MM.1S (cell line): ENCODE data around the gene DNAJC15.

Experiments used
- DNase-seq: peaks from one replicate; pipeline ENCODE4 v3.0.0-alpha.2; 2015
- H2AFZ ChIP-seq: fragments of 300-600 bp; sonication (generic); 2 replicates; pipeline ENCODE4 v1.6.0; 2016; ENCODE audit warnings: antibody characterized with exemption, low read length
- H3F3A ChIP-seq: fragments of 300-600 bp; sonication (generic); 2 replicates; pipeline ENCODE4 v1.6.1; 2016; ENCODE audit warnings: mild to moderate bottlenecking, antibody characterized with exemption, low read length, moderate library complexity, mixed read lengths; ENCODE audit not compliant: insufficient read depth
- H3K27ac ChIP-seq: fragments of 300-600 bp; sonication (generic); 2 replicates; pipeline ENCODE4 v1.5.1; 2016; ENCODE audit warnings: mild to moderate bottlenecking, low read length
- H3K27me3 ChIP-seq: fragments of 300-600 bp; sonication (generic); replicated peaks from 2 replicates; pipeline ENCODE4 v1.6.0; 2016; ENCODE audit warnings: low read length; ENCODE audit not compliant: insufficient read depth
- H3K36me3 ChIP-seq: fragments of 300-600 bp; sonication (generic); replicated peaks from 2 replicates; pipeline ENCODE4 v1.6.1; 2016; ENCODE audit warnings: mild to moderate bottlenecking, low read length, mixed read lengths; ENCODE audit not compliant: insufficient read depth
- H3K4me1 ChIP-seq: fragments of 300-600 bp; sonication (generic); 2 replicates; pipeline ENCODE4 v1.6.1; 2016; ENCODE audit warnings: low read length, mixed read lengths
- H3K4me2 ChIP-seq: fragments of 300-600 bp; sonication (generic); 2 replicates; pipeline ENCODE4 v1.6.0; 2016; ENCODE audit warnings: low read depth, low read length
- H3K4me3 ChIP-seq: fragments of 300-600 bp; sonication (generic); 2 replicates; pipeline ENCODE4 v1.5.1; 2016; ENCODE audit warnings: low read length, mixed read lengths
- H3K79me2 ChIP-seq: fragments of 300-600 bp; sonication (generic); 2 replicates; pipeline ENCODE4 v1.6.1; 2016; ENCODE audit warnings: mixed run types, low read length, mixed read lengths
- H3K9ac ChIP-seq: fragments of 300-600 bp; sonication (generic); 2 replicates; pipeline ENCODE4 v1.6.1; 2016; ENCODE audit warnings: low read length, mixed read lengths
- H3K9me2 ChIP-seq: fragments of 300-600 bp; sonication (generic); replicated peaks from 2 replicates; pipeline ENCODE4 v1.6.1; 2016; ENCODE audit warnings: mild to moderate bottlenecking, low read length, mixed read lengths; ENCODE audit not compliant: insufficient read depth
- H3K9me3 ChIP-seq: fragments of 300-600 bp; sonication (generic); replicated peaks from 2 replicates; pipeline ENCODE4 v1.6.1; 2016; ENCODE audit warnings: mild to moderate bottlenecking, low read length, mixed read lengths; ENCODE audit not compliant: insufficient read depth
- H4K20me1 ChIP-seq: fragments of 300-600 bp; sonication (generic); 2 replicates; pipeline ENCODE4 v1.6.1; 2016; ENCODE audit warnings: mild to moderate bottlenecking, low read length, moderate library complexity, mixed read lengths; ENCODE audit not compliant: insufficient read depth
- CTCF ChIP-seq: fragments of 300-600 bp; sonication (generic); IDR thresholded peaks from 2 replicates; pipeline ENCODE4 v1.5.1; 2016; ENCODE audit warnings: antibody characterized with exemption, low read length, mixed read lengths
- EZH2 ChIP-seq: fragments of 300-600 bp; sonication (generic); optimal IDR thresholded peaks from 2 replicates; pipeline ENCODE3; 2017; ENCODE audit warnings: low read depth, mild to moderate bottlenecking, antibody characterized with exemption, low read length, mixed read lengths
- EZH2phosphoT487 ChIP-seq: fragments of 300-600 bp; sonication (generic); IDR thresholded peaks from 2 replicates; pipeline ENCODE4 v1.6.1; 2018; ENCODE audit warnings: antibody characterized with exemption, low read length

DNAJC15 gene

GRCh38 chr13:43023289-43023963 lies at the start of gene DNAJC15:
DNAJC15 (plus strand) TSS chr13:43023586; CDS start chr13:43023627, 41 bp downstream.
- Histone ChIP-seq H3K79me2 (peaks cover 44% of the 10 kb centered on the region), H3K4me3 (peak within 1 kb of the TSS; percentile 79), H3K27ac (peak within 1 kb of the TSS; percentile 72), H4K20me1 (no peaks in the 10 kb centered on the region), H3F3A (0 out of 2 replicates have a peak, but pooled peaks cover 4% of the 10 kb centered on the region), H3K9me3 (no peaks in the 10 kb centered on the region), H3K9ac (peak within 1 kb of the TSS; percentile 73), H3K36me3 (no peaks in the 10 kb centered on the region), H2AFZ (peak within 1 kb of the TSS; percentile 91), H3K27me3 (no peaks in the 10 kb centered on the region), H3K4me2 (peak within 1 kb of the TSS; percentile 70), H3K9me2 (no peaks in the 10 kb centered on the region), H3K4me1 (no peaks in the 10 kb centered on the region)
- TF ChIP-seq CTCF = no peak
- no peak for TF ChIP-seq EZH2
- no peak for TF ChIP-seq EZH2phosphoT487
- peak; percentile 72 for DNase-seq

DNA sequence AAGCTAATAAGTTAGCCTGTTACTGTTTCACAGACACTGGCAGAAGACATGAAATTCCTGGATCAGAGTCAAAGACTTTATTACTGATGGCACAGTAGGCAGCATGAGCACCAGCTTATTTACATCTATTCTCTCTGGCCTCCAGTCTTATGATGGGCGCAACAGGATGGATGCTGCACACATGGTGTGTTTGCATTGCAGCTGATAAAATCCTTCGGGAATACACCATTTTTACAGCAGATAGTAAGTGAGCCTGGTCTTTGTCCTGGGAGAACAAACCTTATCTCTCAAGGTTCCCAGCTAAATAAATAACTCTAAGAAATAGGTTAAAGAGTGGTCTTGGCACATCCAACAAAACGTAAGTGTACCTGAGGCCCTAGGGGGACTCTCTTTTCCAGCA lies 47.3 kb upstream of the DNAJC15 start:
- no peaks in the 10 kb centered on the region for H4K20me1 ChIP-seq
- H3K9me2 ChIP-seq = no peaks in the 10 kb centered on the region
- no peaks in the 10 kb centered on the region for H3K79me2 ChIP-seq
- no peak overlapping the region for H3K9ac ChIP-seq
- no peak for TF ChIP-seq EZH2phosphoT487
- no peak for TF ChIP-seq EZH2
- TF ChIP-seq CTCF = no peak
- no peaks in the 10 kb centered on the region for H3F3A ChIP-seq
- no peak overlapping the region for H3K4me2 ChIP-seq
- H3K36me3 ChIP-seq = no peaks in the 10 kb centered on the region
- no peak overlapping the region for H3K27ac ChIP-seq
- DNase-seq = no peak
- H3K4me1 ChIP-seq = no peaks in the 10 kb centered on the region
- H3K27me3 ChIP-seq = no peaks in the 10 kb centered on the region
- no peak overlapping the region for H2AFZ ChIP-seq
- H3K9me3 ChIP-seq = no peaks in the 10 kb centered on the region
- H3K4me3 ChIP-seq = no peak overlapping the region

- Histone ChIP-seq H2AFZ (no peak overlapping the region), H3K9me2 (no peaks in the 10 kb centered on the region), H3K4me3 (no peak overlapping the region), H3K9me3 (no peaks in the 10 kb centered on the region), H3K79me2 (no peaks in the 10 kb centered on the region), H3K36me3 (no peaks in the 10 kb centered on the region), H4K20me1 (no peaks in the 10 kb centered on the region), H3K4me2 (no peak overlapping the region), H3K9ac (no peak overlapping the region), H3K27ac (no peak overlapping the region), H3K4me1 (no peaks in the 10 kb centered on the region), H3K27me3 (no peaks in the 10 kb centered on the region), H3F3A (no peaks in the 10 kb centered on the region)
- TF ChIP-seq CTCF = no peak
- no peak for DNase-seq
These were observed 46.1 kb upstream of the DNAJC15 start for GRCh38 chr13:42977219-42977659.
